Measurements from ENCODE around the gene SPIB.
A peak's percentile ranks its signal among the peaks of the same experiment; 100 is the strongest.
"Not testable (repeated sequence)": the region's sequence is repeated elsewhere in the genome, so short reads cannot be mapped to it uniquely, and the experiment has no call there.

Gene SPIB

GRCh38 chr19:50468818-50469217 is 50.1 kb downstream of the SPIB start:
- Mint-ChIP-seq H3K4me3 (no peak overlapping the region), H3K27me3 (peaks cover 6% of the 10 kb centered on the region), H3K4me1 (peaks cover 2% of the 10 kb centered on the region), H3K27ac (no peak overlapping the region), H3K36me3 (no peaks in the 10 kb centered on the region), H3K9me3 (no peaks in the 10 kb centered on the region)
- DNase-seq (ENCODE audit: low spot score in 2 of 2) (no peak), ATAC-seq (ENCODE audit: low read depth) (no peak)

- Mint-ChIP-seq H3K27ac (peak overlapping the region; percentile 1), H3K4me1 (peaks cover 21% of the 10 kb centered on the region)
- not testable (repeated sequence) for ATAC-seq (ENCODE audit: low read depth); H3K9me3 Mint-ChIP-seq; H3K36me3 Mint-ChIP-seq; H3K27me3 Mint-ChIP-seq; DNase-seq (ENCODE audit: low spot score in 2 of 2); H3K4me3 Mint-ChIP-seq
Observed at GRCh38 chr19:50473336-50473735, 54.6 kb downstream of the SPIB start.

DNA sequence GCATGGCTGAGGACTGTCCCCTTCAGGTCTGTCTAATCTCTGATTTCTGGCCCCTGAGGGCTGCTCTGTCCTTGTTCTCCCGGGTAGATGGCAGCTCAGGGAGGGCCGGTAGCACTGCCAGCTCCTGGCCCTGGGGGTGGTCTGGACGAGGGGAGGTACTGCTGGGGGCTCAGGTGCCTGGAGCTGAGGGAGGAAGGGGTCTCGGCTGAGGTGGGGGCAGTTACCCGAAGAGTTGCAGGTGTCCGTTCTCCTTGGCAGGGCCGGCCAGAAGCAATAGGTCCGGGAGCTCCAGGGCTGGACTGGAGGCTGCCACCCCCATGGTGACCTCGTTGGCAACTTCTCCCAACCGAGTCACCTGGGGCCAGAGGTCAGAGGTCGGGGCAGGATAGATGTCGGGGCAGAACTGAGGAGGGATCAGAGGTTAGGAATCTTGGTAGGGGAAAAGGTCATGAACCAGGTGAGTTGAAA is 56.4 kb downstream of the SPIB start:
- no peak for DNase-seq (ENCODE audit: low spot score in 2 of 2)
- H3K9me3 Mint-ChIP-seq, result no peaks in the 10 kb centered on the region
- H3K4me3 Mint-ChIP-seq, result peak overlapping the region; percentile 54
- peak overlapping the region; percentile 94 for H3K27ac Mint-ChIP-seq
- peaks cover 6% of the 10 kb centered on the region for H3K36me3 Mint-ChIP-seq
- H3K27me3 Mint-ChIP-seq, result no peaks in the 10 kb centered on the region
- peaks cover 25% of the 10 kb centered on the region for H3K4me1 Mint-ChIP-seq
- ATAC-seq (ENCODE audit: low read depth), result no peak

DNA sequence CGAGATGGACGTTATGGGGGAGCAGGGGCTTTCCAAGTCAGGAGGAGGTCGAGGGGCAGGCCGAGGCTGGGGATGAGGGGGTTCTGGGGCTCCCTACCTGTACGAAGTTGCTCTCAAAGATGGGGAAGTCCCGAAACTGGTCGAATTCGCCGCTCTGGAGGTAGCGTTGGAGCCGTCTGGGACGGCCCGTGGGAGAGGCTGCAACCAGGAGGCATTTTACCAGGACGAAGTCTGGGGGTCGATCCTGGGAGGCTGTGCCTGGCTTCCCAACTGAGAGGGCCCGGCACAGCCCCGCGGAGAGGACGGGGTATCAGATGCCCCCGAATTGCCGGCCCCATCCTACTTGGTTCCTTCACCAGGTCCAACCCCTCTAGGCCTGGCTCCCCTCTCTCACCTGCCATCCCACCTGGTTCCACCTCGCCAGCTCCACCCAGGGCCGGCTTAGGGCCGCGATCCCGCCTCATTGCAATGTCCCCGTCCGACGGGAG is 57.0 kb downstream of the SPIB start:
- no peak for ATAC-seq (ENCODE audit: low read depth)
- Mint-ChIP-seq H3K4me1 (peaks cover 25% of the 10 kb centered on the region), H3K27ac (peak overlapping the region; percentile 94), H3K36me3 (peaks cover 8% of the 10 kb centered on the region), H3K4me3 (peak overlapping the region; percentile 98), H3K9me3 (no peaks in the 10 kb centered on the region), H3K27me3 (no peaks in the 10 kb centered on the region)
- no peak for DNase-seq (ENCODE audit: low spot score in 2 of 2)

DNA sequence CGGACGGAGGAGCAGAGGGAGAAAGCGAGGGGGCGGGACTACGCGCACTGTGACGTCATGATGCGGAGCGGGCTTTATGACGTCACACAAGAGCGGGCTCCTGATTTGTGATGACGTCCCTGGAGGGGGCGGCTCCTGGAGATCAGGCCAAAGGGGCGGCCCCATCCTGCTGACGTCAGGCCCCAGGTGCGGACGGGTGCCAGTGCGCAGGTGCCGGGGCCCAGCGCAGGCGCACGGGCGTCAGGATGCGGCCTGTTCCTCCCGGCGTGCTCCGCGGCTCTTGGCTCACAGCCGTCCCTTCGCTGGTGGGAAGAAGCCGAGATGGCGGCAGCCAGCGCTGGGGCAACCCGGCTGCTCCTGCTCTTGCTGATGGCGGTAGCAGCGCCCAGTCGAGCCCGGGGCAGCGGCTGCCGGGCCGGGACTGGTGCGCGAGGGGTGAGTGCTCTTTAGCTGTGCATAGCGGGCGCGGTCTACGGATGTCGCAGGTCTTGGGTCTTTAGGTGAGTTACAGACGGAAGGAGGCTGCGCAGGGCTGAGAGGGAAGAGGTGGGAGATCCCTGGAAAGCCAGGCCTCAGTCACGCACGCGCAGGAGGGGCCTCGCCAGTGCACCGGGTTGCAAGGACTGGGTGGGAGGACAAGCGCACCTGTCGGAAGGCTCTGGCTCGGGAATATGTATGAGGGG is 57.6 kb downstream of the SPIB start, which contains the start of the genes EMC10 and GARIN5A:
Gene EMC10 (plus strand): TSS at position 284 of the 683 bp plus-strand sequence. CDS start 38 bp downstream, at position 322.
Gene GARIN5A (minus strand): TSS at position 625 of the 683 bp plus-strand sequence. CDS start 460 bp downstream, at position 165.
- Mint-ChIP-seq H3K27me3 (no peaks in the 10 kb centered on the region), H3K9me3 (no peaks in the 10 kb centered on the region), H3K27ac (peak within 1 kb of the TSS; percentile 94), H3K36me3 (peaks cover 13% of the 10 kb centered on the region), H3K4me1 (peaks cover 28% of the 10 kb centered on the region), H3K4me3 (peak within 1 kb of the TSS; percentile 98)
- peak; percentile 96 to 97 for DNase-seq (ENCODE audit: low spot score in 2 of 2)
- ATAC-seq (ENCODE audit: low read depth), result peak; percentile 95

DNA sequence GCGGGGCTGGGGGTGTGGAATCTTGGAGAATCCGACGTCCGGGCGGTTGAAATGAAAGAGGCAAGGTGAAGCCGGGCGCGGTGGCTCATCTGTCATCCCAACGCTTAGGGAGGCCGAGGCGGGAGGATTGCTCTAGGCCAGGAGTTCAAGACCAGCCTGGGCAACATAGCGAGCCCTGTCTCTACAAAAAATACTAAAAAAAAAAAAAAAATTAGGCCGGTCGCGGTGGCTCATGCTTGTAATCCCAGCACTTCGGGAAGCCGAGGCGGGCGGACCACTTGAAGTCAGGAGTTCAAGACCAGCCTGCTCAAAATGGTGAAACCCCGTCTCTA is 58.1 kb downstream of the SPIB start:
- Mint-ChIP-seq H3K9me3 (no peaks in the 10 kb centered on the region), H3K4me1 (peaks cover 28% of the 10 kb centered on the region), H3K4me3 (peak overlapping the region; percentile 98), H3K36me3 (peaks cover 13% of the 10 kb centered on the region), H3K27ac (peak overlapping the region; percentile 94), H3K27me3 (no peaks in the 10 kb centered on the region)
- ATAC-seq (ENCODE audit: low read depth), result no peak
- no peak for DNase-seq (ENCODE audit: low spot score in 2 of 2)

GRCh38 chr19:50477751-50478515 is 59.2 kb downstream of the SPIB start:
- peaks cover 15% of the 10 kb centered on the region for H3K36me3 Mint-ChIP-seq
- H3K4me3 Mint-ChIP-seq, result peak overlapping the region; percentile 62
- H3K4me1 Mint-ChIP-seq, result peaks cover 28% of the 10 kb centered on the region
- no peak overlapping the region for H3K27ac Mint-ChIP-seq
- no peak for ATAC-seq (ENCODE audit: low read depth)
- H3K27me3 Mint-ChIP-seq, result no peaks in the 10 kb centered on the region
- DNase-seq (ENCODE audit: low spot score in 2 of 2), result no peak
- H3K9me3 Mint-ChIP-seq, result no peaks in the 10 kb centered on the region

GRCh38 chr19:50478901-50479715 is 60.4 kb downstream of the SPIB start:
- Mint-ChIP-seq H3K4me3 (peak overlapping the region; percentile 27), H3K4me1 (peaks cover 28% of the 10 kb centered on the region), H3K27me3 (no peaks in the 10 kb centered on the region), H3K36me3 (peaks cover 20% of the 10 kb centered on the region), H3K9me3 (no peaks in the 10 kb centered on the region), H3K27ac (peak overlapping the region; percentile 36)
- ATAC-seq (ENCODE audit: low read depth) (no peak), DNase-seq (ENCODE audit: low spot score in 2 of 2) (no peak)

DNA sequence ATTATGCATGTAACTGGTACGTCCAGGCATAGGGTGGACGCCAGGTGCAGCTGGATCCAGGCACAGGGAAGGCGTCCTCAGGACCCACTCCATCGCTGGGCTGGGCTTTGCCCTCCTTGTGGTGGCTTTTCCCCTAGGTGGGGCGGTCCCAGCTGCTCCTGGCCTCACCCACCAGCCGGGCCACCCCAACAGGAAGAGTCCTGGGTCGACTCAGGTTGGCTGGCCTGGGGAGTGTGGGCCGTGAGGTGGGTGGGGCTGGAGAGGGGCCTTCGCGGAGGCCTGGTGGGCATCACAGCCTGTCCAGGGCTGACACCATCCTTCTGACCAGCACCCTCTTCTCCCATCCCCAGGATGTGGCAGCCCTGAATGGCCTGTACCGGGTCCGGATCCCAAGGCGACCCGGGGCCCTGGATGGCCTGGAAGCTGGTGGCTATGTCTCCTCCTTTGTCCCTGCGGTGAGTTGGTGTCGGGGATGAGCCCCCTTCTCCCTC is 61.1 kb downstream of the SPIB start:
- Mint-ChIP-seq H3K4me1 (peaks cover 28% of the 10 kb centered on the region), H3K36me3 (peaks cover 20% of the 10 kb centered on the region), H3K9me3 (no peaks in the 10 kb centered on the region), H3K4me3 (no peak overlapping the region), H3K27ac (no peak overlapping the region), H3K27me3 (no peaks in the 10 kb centered on the region)
- DNase-seq (ENCODE audit: low spot score in 2 of 2) (no peak), ATAC-seq (ENCODE audit: low read depth) (no peak)

GRCh38 chr19:50480281-50481111 is 61.8 kb downstream of the SPIB start:
- H3K27ac Mint-ChIP-seq, result peak overlapping the region; percentile 76
- peaks cover 26% of the 10 kb centered on the region for H3K4me1 Mint-ChIP-seq
- no peaks in the 10 kb centered on the region for H3K27me3 Mint-ChIP-seq
- no peak overlapping the region for H3K4me3 Mint-ChIP-seq
- peaks cover 25% of the 10 kb centered on the region for H3K36me3 Mint-ChIP-seq
- H3K9me3 Mint-ChIP-seq, result no peaks in the 10 kb centered on the region
- DNase-seq (ENCODE audit: low spot score in 2 of 2), result no peak
- ATAC-seq (ENCODE audit: low read depth), result no peak

Measured in memory B cell (primary cell).